ENCODE measurements around the gene MIF. TPM values are rescaled to one million over a fixed set of nuclear protein-coding genes. Genes with fewer than 3 reads are reported as not detected.

MIF gene
- total RNA-seq, 4 donors from 2014 or later, result 77.1 to 189 (median 124) TPM

- Histone ChIP-seq H3K9me3 (no peaks in the 10 kb centered on the region), H3K4me1 (no peaks in the 10 kb centered on the region), H3K27ac (no peak overlapping the region), H3K36me3 (no peaks in the 10 kb centered on the region), H3K4me3 (no peak overlapping the region), H3K27me3 (no peaks in the 10 kb centered on the region)
- DNase-seq, result no peak
- TF ChIP-seq POLR2A (IDR thresholded peaks at IDR 0.05) (no peak), CTCF (IDR thresholded peaks at IDR 0.05) (no peak)
- intact Hi-C loops (cut with DNase I; ENCODE audit: low total_unique reads), result no loop called here
Measured at GRCh38 chr22:23868580-23868979, 25.6 kb upstream of the MIF start.

- TF ChIP-seq POLR2A (IDR thresholded peaks at IDR 0.05) (no peak), CTCF (IDR thresholded peaks at IDR 0.05) (no peak)
- Histone ChIP-seq H3K27me3 (no peaks in the 10 kb centered on the region), H3K27ac (no peak overlapping the region), H3K4me1 (no peaks in the 10 kb centered on the region), H3K9me3 (no peaks in the 10 kb centered on the region), H3K4me3 (no peak overlapping the region), H3K36me3 (no peaks in the 10 kb centered on the region)
- no peak for DNase-seq
- intact Hi-C loops (cut with DNase I; ENCODE audit: low total_unique reads), result no loop called here
Measured at GRCh38 chr22:23874871-23875270, 19.3 kb upstream of the MIF start.

DNA sequence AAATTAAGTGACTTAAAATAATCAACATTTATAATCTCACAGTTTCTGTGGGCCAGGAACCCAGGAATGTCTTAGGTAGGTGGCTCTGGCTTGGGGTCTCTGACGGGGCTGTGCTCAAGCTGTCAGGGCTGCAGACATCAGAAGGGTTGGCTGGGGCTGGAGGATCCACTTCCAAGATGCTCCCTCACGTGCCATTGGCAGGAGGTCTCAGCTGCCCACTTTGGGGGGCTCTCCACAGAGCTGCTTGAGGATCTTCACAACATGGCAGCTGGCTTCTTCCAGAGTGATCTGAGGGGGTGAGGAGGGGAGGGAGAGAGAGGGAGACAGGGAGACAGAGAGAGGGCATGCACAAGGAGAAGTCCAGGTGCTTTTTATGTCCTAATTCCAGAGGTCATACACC is 18.4 kb upstream of the MIF start:
- no peak for DNase-seq
- Histone ChIP-seq H3K4me1 (no peaks in the 10 kb centered on the region), H3K9me3 (no peaks in the 10 kb centered on the region), H3K36me3 (no peaks in the 10 kb centered on the region), H3K27ac (no peak overlapping the region), H3K27me3 (no peaks in the 10 kb centered on the region), H3K4me3 (no peak overlapping the region)
- intact Hi-C loops (cut with DNase I; ENCODE audit: low total_unique reads), result no loop called here
- TF ChIP-seq POLR2A (IDR thresholded peaks at IDR 0.05) (no peak), CTCF (IDR thresholded peaks at IDR 0.05) (no peak)

DNA sequence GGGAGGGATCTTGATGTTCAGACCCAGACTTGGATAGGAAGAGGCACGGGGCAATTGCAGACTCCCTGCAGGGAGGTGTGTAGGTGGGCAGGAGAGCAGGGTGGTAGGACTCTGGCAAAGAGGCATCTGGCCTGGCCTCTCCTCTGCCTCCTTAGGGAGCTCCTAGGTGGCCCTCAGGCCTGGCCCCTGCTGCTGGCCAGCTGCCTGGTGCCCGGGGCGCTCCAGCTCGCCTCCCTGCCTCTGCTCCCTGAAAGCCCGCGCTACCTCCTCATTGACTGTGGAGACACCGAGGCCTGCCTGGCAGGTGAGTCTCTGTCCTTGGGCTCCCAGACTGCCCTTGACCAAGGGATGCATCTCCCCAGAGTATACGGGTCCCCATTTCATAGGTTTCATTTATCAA is 16.6 kb upstream of the MIF start:
- H3K27ac ChIP-seq, result no peak overlapping the region
- H3K27me3 ChIP-seq, result no peaks in the 10 kb centered on the region
- DNase-seq, result no peak
- no peaks in the 10 kb centered on the region for H3K4me1 ChIP-seq
- H3K9me3 ChIP-seq, result no peaks in the 10 kb centered on the region
- H3K4me3 ChIP-seq, result no peak overlapping the region
- intact Hi-C loops (cut with DNase I; ENCODE audit: low total_unique reads), result no loop called here
- TF ChIP-seq POLR2A (IDR thresholded peaks at IDR 0.05), result no peak
- no peaks in the 10 kb centered on the region for H3K36me3 ChIP-seq

DNA sequence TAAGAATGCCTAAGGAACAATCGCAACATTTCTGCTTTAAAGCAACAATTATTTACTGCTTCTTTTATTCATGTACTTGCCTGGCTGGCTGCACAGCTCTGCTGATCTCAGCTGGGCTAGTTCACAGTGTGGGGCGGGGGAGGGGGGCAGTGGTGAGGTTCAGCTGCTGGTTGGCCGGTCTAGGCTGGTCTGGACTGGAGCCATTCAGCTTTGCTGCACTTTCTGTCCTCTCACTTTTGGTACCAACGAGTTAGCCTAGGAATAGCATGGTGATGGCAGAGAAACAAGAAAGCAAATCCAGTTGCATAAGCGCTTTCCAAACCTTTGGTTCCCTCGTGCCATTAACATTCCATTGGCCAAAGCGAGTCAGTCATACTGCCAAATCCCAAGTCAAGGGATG is 16.0 kb upstream of the MIF start:
- Histone ChIP-seq H3K4me1 (no peaks in the 10 kb centered on the region), H3K4me3 (no peak overlapping the region), H3K9me3 (no peaks in the 10 kb centered on the region), H3K36me3 (no peaks in the 10 kb centered on the region), H3K27me3 (no peaks in the 10 kb centered on the region), H3K27ac (no peak overlapping the region)
- no peak for DNase-seq
- intact Hi-C loops (cut with DNase I; ENCODE audit: low total_unique reads), result no loop called here
- no peak for TF ChIP-seq POLR2A (IDR thresholded peaks at IDR 0.05)
- no peak for TF ChIP-seq CTCF (IDR thresholded peaks at IDR 0.05)

- no peak for TF ChIP-seq POLR2A (IDR thresholded peaks at IDR 0.05)
- TF ChIP-seq CTCF (IDR thresholded peaks at IDR 0.05), result no peak
- intact Hi-C loops (cut with DNase I; ENCODE audit: low total_unique reads), result no loop called here
- no peaks in the 10 kb centered on the region for H3K27me3 ChIP-seq
- H3K27ac ChIP-seq, result no peak overlapping the region
- no peaks in the 10 kb centered on the region for H3K9me3 ChIP-seq
- no peaks in the 10 kb centered on the region for H3K4me1 ChIP-seq
- DNase-seq, result no peak
- no peak overlapping the region for H3K4me3 ChIP-seq
- no peaks in the 10 kb centered on the region for H3K36me3 ChIP-seq
Measured at GRCh38 chr22:23882370-23882769, 11.8 kb upstream of the MIF start.
